Psoas muscle (tissue), 8 donors: ENCODE results near the gene NUP210. TPM values are rescaled to one million over a fixed set of nuclear protein-coding genes. Genes with fewer than 3 reads are reported as not detected.

Experiments
- ATAC-seq, 4 donors: fragments of 200-7000 bp; cut with Tn5 transposase; one replicate each; pipeline ENCODE4 v1.9.1; 2020; ENCODE audit warnings: moderate library complexity in 3 of 4, mild to moderate bottlenecking in 2 of 4
- DNase-seq, 2 donors: peaks; one replicate each; pipeline ENCODE4 v3.0.0-alpha.2; 2020
- H3K27ac ChIP-seq: fragments of 200-600 bp; one replicate; pipeline ENCODE4 v1.8.0; 2022
- H3K27me3 ChIP-seq, 3 donors: fragments of 200-600 bp in 1 of 3; one replicate each; pipeline versions ENCODE4 v1.6.1 to v1.8.0; 2013 to 2022; ENCODE audit warnings: low read length in 2 of 3, mild to moderate bottlenecking in 2 of 3, moderate library complexity in 1 of 3; ENCODE audit not compliant: insufficient read depth in 3 of 3
- H3K36me3 ChIP-seq, 2 donors: fragments of 200-600 bp in 1 of 2; one replicate each; pipeline versions ENCODE4 v1.6.1 to v1.8.0; 2013 to 2022; ENCODE audit warnings: low read depth in 1 of 2, mild to moderate bottlenecking in 1 of 2, moderate library complexity in 1 of 2; ENCODE audit not compliant: insufficient read depth in 1 of 2
- H3K4me1 ChIP-seq: fragments of 200-600 bp; one replicate; pipeline ENCODE4 v1.8.0; 2022
- H3K4me3 ChIP-seq: fragments of 200-600 bp; one replicate; pipeline ENCODE4 v1.8.0; 2022; ENCODE audit warnings: mild to moderate bottlenecking
- H3K9me3 ChIP-seq: fragments of 200-600 bp; one replicate; pipeline ENCODE4 v1.8.0; 2022
- WGBS, 3 donors: extraction: QIAGEN DNeasy Blood & Tissue Kit; methylation state at CpG; one replicate each; pipeline versions ENCODE4 v1.1.6 to v1.1.7; 2013; 5-methylcytosine and 5-hydroxymethylcytosine counted together
- intact Hi-C, 2 donors: fragments of 100-400 bp; cut with DNase I; formaldehyde crosslinking; loops; one replicate each; pipeline versions ENCODE4 v1.11.0 to v1.14.2; 2022
- polyA plus RNA-seq, 3 donors: library from polyadenylated mRNA; stranded (reverse); fragments of 200-250 nt; gene quantifications; one replicate each; pipeline ENCODE4 v1.2.3, GENCODE V29; 2013
- total RNA-seq, 4 donors: library from RNA; stranded (reverse); fragmentation: NEBNext Ultra II Directional in 2 of 4; extraction: Animal tissue kit (Norgen Biotek cat#: 25700) in 2 of 4; gene quantifications; one replicate each; pipeline versions ENCODE4 v1.2.1 to v1.2.4, GENCODE V29; 2021 to 2023
- TF ChIP-seq, protein P1 (sequence below): fragments of 200-600 bp; IDR thresholded peaks from one replicate; pipeline ENCODE4 v1.8.0; 2022; ENCODE audit warnings: antibody characterized with exemption
- donor health status: healthy with polysubstance abuse.
- donor health status: DM: no; HTN: no; CAD: no; lungs with moderate emphysema.
- donor health status: Bipolar disorder and iron deficiency.
- donor health status: healthy.
- donor health status: DM: yes; HTN: yes; CAD: no.
- donor health status: DM: no; HTN: no; CAD: no.
- donor health status: DM: no; HTN: no; CAD: no.
- donor health status: DM: yes; HTN: yes; CAD: no.

The NUP210 gene
- total and polyA plus RNA-seq, 7 donors = 0.29 to 8.0 (median 2.1) TPM

DNA sequence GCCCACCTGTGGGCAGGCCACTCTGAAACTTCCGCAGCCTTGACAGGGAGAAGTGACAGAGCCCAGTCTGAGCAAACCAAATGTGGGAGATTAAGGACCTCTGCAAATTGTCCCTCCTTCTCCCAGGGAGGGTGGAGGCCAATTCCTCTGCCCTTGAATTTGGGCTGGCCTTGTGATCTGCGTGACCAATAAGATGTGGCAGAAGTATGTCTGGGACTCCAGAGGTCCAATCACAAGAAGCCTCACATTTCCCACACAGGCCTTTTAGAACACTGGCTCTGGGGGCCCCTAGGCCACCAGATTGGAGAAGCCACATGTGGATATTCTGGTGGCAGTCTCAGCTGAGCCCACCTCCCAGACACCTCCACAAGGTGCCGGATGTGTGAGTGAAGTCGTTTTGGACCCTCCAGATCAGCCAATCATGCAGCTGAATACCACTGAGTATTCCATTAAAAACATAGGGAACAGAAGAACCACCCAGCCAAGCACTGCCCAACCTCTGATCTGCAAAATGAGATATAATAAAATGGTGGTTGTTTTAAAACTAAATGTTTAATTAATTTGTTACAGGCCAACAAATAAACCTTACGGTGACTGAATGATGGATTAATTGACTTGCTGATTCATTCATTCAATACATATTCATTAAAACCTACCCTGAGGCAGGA is 150.3 kb downstream of the NUP210 start:
- intact Hi-C loops = no loop called here
- Histone ChIP-seq H3K9me3 (no peaks in the 10 kb centered on the region), H3K4me1 (peaks cover 4% of the 10 kb centered on the region), H3K27me3 (no peaks in the 10 kb centered on the region), H3K27ac (no peak overlapping the region), H3K4me3 (no peak overlapping the region), H3K36me3 (no peaks in the 10 kb centered on the region)
- TF ChIP-seq, protein P1, sequence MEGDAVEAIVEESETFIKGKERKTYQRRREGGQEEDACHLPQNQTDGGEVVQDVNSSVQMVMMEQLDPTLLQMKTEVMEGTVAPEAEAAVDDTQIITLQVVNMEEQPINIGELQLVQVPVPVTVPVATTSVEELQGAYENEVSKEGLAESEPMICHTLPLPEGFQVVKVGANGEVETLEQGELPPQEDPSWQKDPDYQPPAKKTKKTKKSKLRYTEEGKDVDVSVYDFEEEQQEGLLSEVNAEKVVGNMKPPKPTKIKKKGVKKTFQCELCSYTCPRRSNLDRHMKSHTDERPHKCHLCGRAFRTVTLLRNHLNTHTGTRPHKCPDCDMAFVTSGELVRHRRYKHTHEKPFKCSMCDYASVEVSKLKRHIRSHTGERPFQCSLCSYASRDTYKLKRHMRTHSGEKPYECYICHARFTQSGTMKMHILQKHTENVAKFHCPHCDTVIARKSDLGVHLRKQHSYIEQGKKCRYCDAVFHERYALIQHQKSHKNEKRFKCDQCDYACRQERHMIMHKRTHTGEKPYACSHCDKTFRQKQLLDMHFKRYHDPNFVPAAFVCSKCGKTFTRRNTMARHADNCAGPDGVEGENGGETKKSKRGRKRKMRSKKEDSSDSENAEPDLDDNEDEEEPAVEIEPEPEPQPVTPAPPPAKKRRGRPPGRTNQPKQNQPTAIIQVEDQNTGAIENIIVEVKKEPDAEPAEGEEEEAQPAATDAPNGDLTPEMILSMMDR = no peak
- no peak for ATAC-seq
- peak in 1 of 2 donors; percentile 6 for DNase-seq
- WGBS, 3 donors = 93 to 95% (median 95%) methylated on average over 5 of the region's 5 CpGs

DNA sequence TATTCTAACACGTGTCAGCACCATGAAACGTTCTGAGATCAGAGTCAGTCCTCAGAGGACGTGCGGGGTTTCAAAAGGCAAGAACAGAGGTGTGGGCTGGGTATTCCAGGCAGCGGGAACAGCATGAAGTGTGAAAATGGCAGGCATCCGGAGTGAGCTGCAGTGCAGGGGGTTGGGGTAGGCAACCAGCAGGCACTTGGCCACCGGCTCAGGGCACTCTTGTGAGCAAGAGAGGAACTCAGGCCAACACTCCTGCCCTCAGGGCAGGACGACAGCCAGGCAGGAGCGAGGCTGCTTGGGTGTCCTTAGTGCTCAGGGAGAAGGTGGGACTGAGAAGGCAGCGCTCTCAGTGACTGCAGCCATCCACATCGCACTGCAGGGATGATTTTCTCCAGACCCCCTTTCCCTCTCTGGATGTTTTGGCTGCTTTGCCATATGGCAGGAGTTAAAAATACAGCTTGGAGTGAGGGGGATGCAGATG is 151.1 kb downstream of the NUP210 start:
- Histone ChIP-seq H3K4me3 (no peak overlapping the region), H3K4me1 (peaks cover 5% of the 10 kb centered on the region)

DNA sequence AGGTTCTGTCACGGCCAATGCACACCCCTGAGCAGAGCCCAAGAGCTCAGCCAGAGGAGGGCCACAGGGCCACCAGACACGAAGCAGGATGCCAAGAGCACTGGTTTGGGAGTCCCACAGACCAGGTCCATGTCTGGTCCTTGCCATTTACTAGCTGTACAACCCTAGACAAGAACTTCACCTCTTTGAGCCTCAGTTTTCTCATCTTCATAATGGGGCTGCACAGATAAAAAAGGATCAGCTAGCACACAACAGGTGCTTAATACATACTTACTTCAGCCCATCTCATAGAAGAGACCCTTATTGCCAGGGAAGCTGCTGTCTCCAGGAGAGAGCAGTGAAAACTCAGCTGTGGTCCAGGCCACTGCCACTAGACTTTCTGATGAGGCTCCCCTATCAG is 152.0 kb downstream of the NUP210 start:
- no peak overlapping the region for H3K27ac ChIP-seq

More for the DNA sequence above, 151.1 kb downstream of the NUP210 start:
- no peaks in the 10 kb centered on the region for H3K9me3 ChIP-seq
- DNase-seq = peak in 1 of 2 donors; percentile 40
- H3K36me3 ChIP-seq = no peaks in the 10 kb centered on the region
- ATAC-seq = peak; percentile 28 to 40 (median 34)
- H3K27ac ChIP-seq = no peak overlapping the region
- H3K27me3 ChIP-seq = no peaks in the 10 kb centered on the region
- WGBS, 3 donors = 33 to 41% (median 38%) methylated on average over 11 of the region's 11 CpGs
- TF ChIP-seq, protein P1 = no peak
- intact Hi-C loops = no loop called here

DNA sequence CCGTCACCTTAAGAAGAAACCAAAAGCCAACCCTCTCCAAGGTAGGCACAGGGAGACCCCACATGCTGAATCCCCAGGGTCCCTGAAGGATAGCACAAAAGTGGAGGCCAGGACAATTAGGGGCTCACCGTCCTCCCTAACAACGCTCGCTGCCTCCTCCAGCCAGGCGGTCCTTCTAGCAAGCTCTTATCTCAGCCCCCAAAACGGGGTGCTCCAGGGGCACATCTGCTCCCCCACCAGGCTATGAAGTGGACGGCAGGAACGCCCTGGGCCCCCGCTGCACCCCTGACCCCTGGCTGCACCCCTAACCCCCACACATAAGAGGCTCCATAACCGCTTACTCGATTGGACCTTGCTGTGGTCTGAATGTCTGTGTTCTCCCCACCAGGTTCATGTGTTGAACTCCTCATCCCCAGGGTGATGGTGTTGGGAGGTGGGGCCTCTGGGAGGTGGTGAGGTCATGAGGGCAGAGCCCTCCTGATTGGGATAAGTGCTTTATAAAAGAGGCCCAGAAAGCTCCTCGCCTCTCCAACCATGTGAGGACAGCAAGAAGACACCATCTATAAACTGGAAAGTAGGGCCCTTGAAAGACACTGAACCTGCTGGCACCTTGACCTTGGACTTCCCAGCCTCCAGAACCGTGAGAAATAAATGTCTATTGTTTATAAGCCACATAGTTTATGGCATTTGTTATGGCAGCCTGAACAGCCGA is 153.3 kb downstream of the NUP210 start:
- no peak overlapping the region for H3K4me3 ChIP-seq
- H3K27me3 ChIP-seq = peaks cover 0 to 2% (median 0%) of the 10 kb centered on the region in 3 donors
- no peaks in the 10 kb centered on the region for H3K9me3 ChIP-seq
- 90 to 91% (median 91%) methylated on average over 14 of the region's 14 CpGs for WGBS, 3 donors
- H3K4me1 ChIP-seq = peaks cover 5% of the 10 kb centered on the region
- TF ChIP-seq, protein P1 = no peak
- no peaks in the 10 kb centered on the region for H3K36me3 ChIP-seq
- intact Hi-C loops = no loop called here
- H3K27ac ChIP-seq = no peak overlapping the region
- ATAC-seq = no peak
- DNase-seq = peak in 1 of 2 donors; percentile 43

More for the DNA sequence above, 152.0 kb downstream of the NUP210 start:
- TF ChIP-seq, protein P1 = no peak
- no peaks in the 10 kb centered on the region for H3K27me3 ChIP-seq
- H3K36me3 ChIP-seq = no peaks in the 10 kb centered on the region
- 89 to 100% (median 93%) methylated on average over 2 of the region's 2 CpGs for WGBS, 3 donors
- DNase-seq (peak in 1 of 2 donors; percentile 5), ATAC-seq (no peak)
- peaks cover 5% of the 10 kb centered on the region for H3K4me1 ChIP-seq
- intact Hi-C loops = no loop called here
- H3K9me3 ChIP-seq = no peaks in the 10 kb centered on the region
- no peak overlapping the region for H3K4me3 ChIP-seq

Other genes starting within 250 kb of the NUP210 start
- 10 to 100 TPM; 16.5 to 24.8 (median 21.2) TPM for gene HDAC11, start 60.0 kb upstream of the NUP210 start, total RNA-seq
- gene HDAC11, start 60.0 kb upstream of the NUP210 start, polyA plus RNA-seq = 10 to 100 TPM in 2 of 3 donors, 1 to 10 TPM in 1; 9.2 to 29.6 (median 22.3) TPM
- gene FBLN2, start 128.8 kb upstream of the NUP210 start, total RNA-seq = 10 to 100 TPM; 24.9 to 59.4 (median 29.7) TPM
- 10 to 100 TPM; 12.8 to 16.1 (median 14.7) TPM for gene FBLN2, start 128.8 kb upstream of the NUP210 start, polyA plus RNA-seq